Gastrocnemius medialis (tissue), 4 donors: ENCODE data around the gene ROR1.

Experiments used
- CTCF ChIP-seq, 5 experiments: fragments of 450-650 bp in 3 of 5; fragments of 200-600 bp in 2 of 5; sonication (generic) in 2 of 5; IDR thresholded peaks in 4 of 5; conservative IDR thresholded peaks in 1 of 5; 1 replicate in 4 of 5; 2 replicates in 1 of 5; pipeline ENCODE4 v1.5.1; 2016 to 2019; ENCODE audit warnings: antibody characterized with exemption in 5 of 5, mild to moderate bottlenecking in 3 of 5, moderate library complexity in 3 of 5
- POLR2A ChIP-seq, 2 donors: fragments of 450-650 bp; IDR thresholded peaks; one replicate each; pipeline ENCODE4 v1.6.1; 2017; ENCODE audit warnings: antibody characterized with exemption in 2 of 2, mild to moderate bottlenecking in 2 of 2, moderate library complexity in 2 of 2

- no peak for TF ChIP-seq CTCF (IDR thresholded peaks at IDR 0.05 in 4 of 5, conservative IDR thresholded peaks at IDR 0.05 in 1 of 5)
- no peak for TF ChIP-seq POLR2A (IDR thresholded peaks at IDR 0.05)
Observed at GRCh38 chr1:64150729-64151230, 377.0 kb downstream of the ROR1 start.
